SJSA1 (cell line): Measurements from ENCODE around the gene GNAO1. TPM values are rescaled to one million over a fixed set of nuclear protein-coding genes. Genes with fewer than 3 reads are reported as not detected.

Experiments used
- DNase-seq, 2 experiments: peaks; one replicate each; pipeline ENCODE4 v3.0.0-alpha.2; 2015 to 2020; ENCODE audit warnings: low spot score in 2 of 2, low read depth in 1 of 2
- H3K27ac ChIP-seq: fragments of 250-450 bp; sonication (Bioruptor Pico); 2 replicates; pipeline ENCODE4 v1.5.1; 2020; ENCODE audit warnings: mild to moderate bottlenecking, moderate library complexity
- H3K27me3 ChIP-seq: fragments of 250-450 bp; sonication (Bioruptor Pico); replicated peaks from 2 replicates; pipeline ENCODE4 v1.5.1; 2020; ENCODE audit warnings: mild to moderate bottlenecking, moderate library complexity
- H3K36me3 ChIP-seq: fragments of 250-450 bp; sonication (Bioruptor Pico); 2 replicates; pipeline ENCODE4 v1.5.1; 2020; ENCODE audit warnings: mild to moderate bottlenecking
- H3K4me1 ChIP-seq: fragments of 250-450 bp; sonication (Bioruptor Pico); replicated peaks from 2 replicates; pipeline ENCODE4 v1.6.1; 2021; ENCODE audit warnings: mild to moderate bottlenecking
- H3K4me3 ChIP-seq: fragments of 250-450 bp; sonication (Bioruptor Pico); 2 replicates; pipeline ENCODE4 v1.5.1; 2020; ENCODE audit warnings: mild to moderate bottlenecking
- H3K9me3 ChIP-seq: fragments of 250-450 bp; sonication (Bioruptor Pico); replicated peaks from 2 replicates; pipeline ENCODE4 v1.5.1; 2020; ENCODE audit warnings: mild to moderate bottlenecking
- total RNA-seq: library from RNA; depleted of rRNA; stranded (reverse); fragments of >200 nt; shearing (Covaris generic); gene quantifications from 2 replicates; pipeline ENCODE4 v1.2.3, GENCODE V29; 2014

GNAO1 gene
- total RNA-seq, 1 experiment from 2014 or later = 5.1 TPM

- no peak for DNase-seq
- H3K27me3 ChIP-seq = no peaks in the 10 kb centered on the region
- no peaks in the 10 kb centered on the region for H3K9me3 ChIP-seq
Observed at GRCh38 chr16:56314244-56314850, 123.1 kb downstream of the GNAO1 start.

GRCh38 chr16:56315955-56316354 is 124.7 kb downstream of the GNAO1 start:
- no peak for DNase-seq
- peaks cover 3% of the 10 kb centered on the region for H3K4me1 ChIP-seq
- H3K27me3 ChIP-seq = no peaks in the 10 kb centered on the region
- no peaks in the 10 kb centered on the region for H3K9me3 ChIP-seq
- H3K27ac ChIP-seq = no peak overlapping the region
- H3K4me3 ChIP-seq = no peak overlapping the region
- no peaks in the 10 kb centered on the region for H3K36me3 ChIP-seq

More at GRCh38 chr16:56314244-56314850, 123.1 kb downstream of the GNAO1 start:
- peaks cover 3% of the 10 kb centered on the region for H3K4me1 ChIP-seq
- H3K36me3 ChIP-seq = no peaks in the 10 kb centered on the region
- no peak overlapping the region for H3K27ac ChIP-seq
- H3K4me3 ChIP-seq = no peak overlapping the region

GRCh38 chr16:56316545-56316944 is 125.3 kb downstream of the GNAO1 start:
- no peaks in the 10 kb centered on the region for H3K9me3 ChIP-seq
- no peak for DNase-seq
- no peak overlapping the region for H3K4me3 ChIP-seq
- H3K27me3 ChIP-seq = no peaks in the 10 kb centered on the region
- no peaks in the 10 kb centered on the region for H3K36me3 ChIP-seq
- H3K4me1 ChIP-seq = peaks cover 3% of the 10 kb centered on the region
- H3K27ac ChIP-seq = no peak overlapping the region

- DNase-seq = peak; percentile 55 to 80
- no peak overlapping the region for H3K27ac ChIP-seq
Observed at GRCh38 chr16:56317998-56318826, 126.9 kb downstream of the GNAO1 start.

GRCh38 chr16:56318827-56319140 is 127.5 kb downstream of the GNAO1 start:
- H3K27ac ChIP-seq = no peak overlapping the region
- H3K4me1 ChIP-seq = peaks cover 3% of the 10 kb centered on the region
- H3K4me3 ChIP-seq = no peak overlapping the region
- H3K9me3 ChIP-seq = no peaks in the 10 kb centered on the region
- no peak for DNase-seq
- H3K36me3 ChIP-seq = no peaks in the 10 kb centered on the region
- H3K27me3 ChIP-seq = no peaks in the 10 kb centered on the region

More at GRCh38 chr16:56317998-56318826, 126.9 kb downstream of the GNAO1 start:
- Histone ChIP-seq H3K9me3 (no peaks in the 10 kb centered on the region), H3K4me3 (no peak overlapping the region), H3K4me1 (peaks cover 3% of the 10 kb centered on the region), H3K27me3 (no peaks in the 10 kb centered on the region), H3K36me3 (no peaks in the 10 kb centered on the region)

- DNase-seq = no peak
- H3K9me3 ChIP-seq = no peaks in the 10 kb centered on the region
- no peaks in the 10 kb centered on the region for H3K27me3 ChIP-seq
- no peaks in the 10 kb centered on the region for H3K36me3 ChIP-seq
- peaks cover 3% of the 10 kb centered on the region for H3K4me1 ChIP-seq
- no peak overlapping the region for H3K27ac ChIP-seq
- no peak overlapping the region for H3K4me3 ChIP-seq
Observed at GRCh38 chr16:56319376-56319775, 128.1 kb downstream of the GNAO1 start.

- no peaks in the 10 kb centered on the region for H3K9me3 ChIP-seq
- H3K4me1 ChIP-seq = peaks cover 3% of the 10 kb centered on the region
- DNase-seq = no peak
- H3K36me3 ChIP-seq = no peaks in the 10 kb centered on the region
- no peak overlapping the region for H3K27ac ChIP-seq
- no peak overlapping the region for H3K4me3 ChIP-seq
- H3K27me3 ChIP-seq = no peaks in the 10 kb centered on the region
Observed at GRCh38 chr16:56320056-56320455, 128.8 kb downstream of the GNAO1 start.

- H3K27me3 ChIP-seq = no peaks in the 10 kb centered on the region
- H3K27ac ChIP-seq = no peak overlapping the region
- H3K9me3 ChIP-seq = no peaks in the 10 kb centered on the region
- no peak overlapping the region for H3K4me3 ChIP-seq
- DNase-seq = no peak
- H3K4me1 ChIP-seq = peaks cover 3% of the 10 kb centered on the region
- no peaks in the 10 kb centered on the region for H3K36me3 ChIP-seq
Observed at GRCh38 chr16:56320811-56321558, 129.7 kb downstream of the GNAO1 start.

GRCh38 chr16:56321571-56321970 is 130.3 kb downstream of the GNAO1 start:
- Histone ChIP-seq H3K9me3 (no peaks in the 10 kb centered on the region), H3K4me1 (peaks cover 3% of the 10 kb centered on the region), H3K27ac (no peak overlapping the region), H3K4me3 (no peak overlapping the region), H3K36me3 (no peaks in the 10 kb centered on the region), H3K27me3 (no peaks in the 10 kb centered on the region)
- no peak for DNase-seq

- Histone ChIP-seq H3K27me3 (no peaks in the 10 kb centered on the region), H3K4me1 (no peaks in the 10 kb centered on the region; the same call in 1 of the 2 replicates), H3K4me3 (no peak overlapping the region), H3K9me3 (no peaks in the 10 kb centered on the region), H3K36me3 (no peaks in the 10 kb centered on the region), H3K27ac (no peak overlapping the region)
- no peak for DNase-seq
Observed at GRCh38 chr16:56324406-56324805, 133.1 kb downstream of the GNAO1 start.

GRCh38 chr16:56325956-56326355 is 134.7 kb downstream of the GNAO1 start:
- Histone ChIP-seq H3K27ac (no peak overlapping the region), H3K4me3 (no peak overlapping the region), H3K9me3 (no peaks in the 10 kb centered on the region), H3K36me3 (no peaks in the 10 kb centered on the region), H3K27me3 (no peaks in the 10 kb centered on the region), H3K4me1 (no peaks in the 10 kb centered on the region; the same call in 1 of the 2 replicates)
- DNase-seq = no peak

- Histone ChIP-seq H3K4me1 (no peaks in the 10 kb centered on the region; the same call in 1 of the 2 replicates), H3K4me3 (no peak overlapping the region), H3K9me3 (no peaks in the 10 kb centered on the region), H3K27me3 (no peaks in the 10 kb centered on the region), H3K27ac (no peak overlapping the region), H3K36me3 (no peaks in the 10 kb centered on the region)
- DNase-seq = no peak
Observed at GRCh38 chr16:56327071-56327928, 136.0 kb downstream of the GNAO1 start.

GRCh38 chr16:56327929-56328258 is 136.6 kb downstream of the GNAO1 start:
- no peaks in the 10 kb centered on the region; the same call in 1 of the 2 replicates for H3K4me1 ChIP-seq
- H3K27ac ChIP-seq = no peak overlapping the region
- no peak for DNase-seq
- no peaks in the 10 kb centered on the region for H3K36me3 ChIP-seq
- no peak overlapping the region for H3K4me3 ChIP-seq
- H3K27me3 ChIP-seq = no peaks in the 10 kb centered on the region
- no peaks in the 10 kb centered on the region for H3K9me3 ChIP-seq
